Natural killer cell (primary cell): ENCODE measurements around the gene ZRSR2. TPM values are rescaled to one million over a fixed set of nuclear protein-coding genes. Genes with fewer than 3 reads are reported as not detected.
A peak's percentile ranks its signal among the peaks of the same experiment; 100 is the strongest.

ENCODE experiments used
- ATAC-seq, 3 donors: fragments of 150-1000 bp in 2 of 3; fragments of 200-7000 bp in 1 of 3; cut with Tn5 transposase; 1 replicate in 1 of 3; 2 replicates in 2 of 3; pipeline ENCODE4 v1.10.0; 2021; ENCODE audit warnings: mild to moderate bottlenecking in 2 of 3, moderate library complexity in 2 of 3
- DNase-seq, 2 donors: peaks; one replicate each; pipeline versions ENCODE4 v3.0.0 to v3.0.0-alpha.2; 2013 to 2021; ENCODE audit warnings: mixed read lengths in 1 of 2
- H3K27ac ChIP-seq: one replicate; pipeline ENCODE4 v1.5.1; 2013; ENCODE audit warnings: mild to moderate bottlenecking, low read length
- H3K27me3 ChIP-seq: one replicate; pipeline ENCODE4 v1.6.1; 2013; ENCODE audit warnings: low read length; ENCODE audit not compliant: control insufficient read depth, insufficient read depth
- H3K36me3 ChIP-seq: one replicate; pipeline ENCODE4 v1.6.1; 2013; ENCODE audit warnings: low read length; ENCODE audit not compliant: control insufficient read depth, insufficient read depth
- H3K4me1 ChIP-seq: one replicate; pipeline ENCODE4 v1.6.1; 2013; ENCODE audit warnings: low read length; ENCODE audit not compliant: control insufficient read depth, insufficient read depth
- H3K4me3 ChIP-seq: one replicate; pipeline ENCODE4 v1.5.1; 2013; ENCODE audit warnings: low read length
- H3K9me3 ChIP-seq: one replicate; pipeline ENCODE4 v1.6.1; 2013; ENCODE audit warnings: low read length; ENCODE audit not compliant: control insufficient read depth, insufficient read depth
- H3K27ac Mint-ChIP-seq, 2 donors: one replicate each; pipeline ENCODE4 v1.8.0; 2022; ENCODE audit warnings: mild to moderate bottlenecking in 2 of 2, mixed read lengths in 2 of 2, moderate library complexity in 1 of 2
- H3K27me3 Mint-ChIP-seq, 2 donors: one replicate each; pipeline ENCODE4 v1.8.0; 2022; ENCODE audit warnings: low read depth in 2 of 2, mixed read lengths in 2 of 2
- H3K36me3 Mint-ChIP-seq: one replicate; pipeline ENCODE4 v1.8.0; 2022; ENCODE audit warnings: mixed read lengths
- H3K4me1 Mint-ChIP-seq, 2 donors: one replicate each; pipeline ENCODE4 v1.8.0; 2022; ENCODE audit warnings: mixed read lengths in 2 of 2
- H3K4me3 Mint-ChIP-seq: one replicate; pipeline ENCODE4 v1.8.0; 2022; ENCODE audit warnings: mild to moderate bottlenecking, moderate library complexity, mixed read lengths
- H3K9me3 Mint-ChIP-seq, 2 donors: one replicate each; pipeline ENCODE4 v1.8.0; 2022; ENCODE audit warnings: mixed read lengths in 2 of 2
- CTCF ChIP-seq: fragments of 200-600 bp; IDR thresholded peaks from one replicate; pipeline ENCODE4 v1.8.0; 2022; ENCODE audit warnings: antibody characterized with exemption
- WGBS: methylation state at CpG from one replicate; pipeline ENCODE4 v1.1.7; 2013; ENCODE audit warnings: missing lambda C conversion rate; ENCODE audit not compliant: insufficient coverage; 5-methylcytosine and 5-hydroxymethylcytosine counted together
- intact Hi-C: fragments of 100-400 bp; cut with micrococcal nuclease; formaldehyde crosslinking; loops from one replicate; pipeline ENCODE4 v1.14.2; 2022
- total RNA-seq, 4 donors: library from RNA; stranded (reverse); fragments of 120-200 nt in 1 of 4; gene quantifications; one replicate each; pipeline versions ENCODE4 v1.2.3 to v1.2.4, GENCODE V29; 2013 to 2022

Gene ZRSR2
- total RNA-seq, 3 donors from 2014 or later (not counting 1 experiment from before 2014, with no cell fraction given), result 21.7 to 44.2 (median 28.2) TPM

GRCh38 chrX:15790769-15791290 is 546 bp downstream of the ZRSR2 start:
- H3K4me1 Mint-ChIP-seq, result peaks cover 22% of the 10 kb centered on the region in 2 donors
- H3K4me1 ChIP-seq, result peaks cover 21% of the 10 kb centered on the region
- TF ChIP-seq CTCF, result no peak
- H3K36me3 Mint-ChIP-seq, result peaks cover 1% of the 10 kb centered on the region
- no peaks in the 10 kb centered on the region for H3K27me3 Mint-ChIP-seq
- H3K36me3 ChIP-seq, result peaks cover 3% of the 10 kb centered on the region
- H3K9me3 Mint-ChIP-seq, result no peaks in the 10 kb centered on the region
- no peaks in the 10 kb centered on the region for H3K27me3 ChIP-seq
- no peak overlapping the region for H3K4me3 Mint-ChIP-seq
- 0% methylated on average over 13 of the region's 15 CpGs for WGBS
- H3K4me3 ChIP-seq, result peak overlapping the region; percentile 59
- H3K27ac Mint-ChIP-seq, result no peak overlapping the region
- intact Hi-C loops, result loop anchor here (1.0 to 2.0 kb wide), 3 partner anchors 64 to 116 kb away; no protein-coding TSS in a partner anchor
- DNase-seq (peak in 1 of 2 donors; percentile 36), ATAC-seq (peak in 2 of 3 donors; percentile 38 to 40)
- H3K27ac ChIP-seq, result peak overlapping the region; percentile 84
- no peaks in the 10 kb centered on the region for H3K9me3 ChIP-seq

DNA sequence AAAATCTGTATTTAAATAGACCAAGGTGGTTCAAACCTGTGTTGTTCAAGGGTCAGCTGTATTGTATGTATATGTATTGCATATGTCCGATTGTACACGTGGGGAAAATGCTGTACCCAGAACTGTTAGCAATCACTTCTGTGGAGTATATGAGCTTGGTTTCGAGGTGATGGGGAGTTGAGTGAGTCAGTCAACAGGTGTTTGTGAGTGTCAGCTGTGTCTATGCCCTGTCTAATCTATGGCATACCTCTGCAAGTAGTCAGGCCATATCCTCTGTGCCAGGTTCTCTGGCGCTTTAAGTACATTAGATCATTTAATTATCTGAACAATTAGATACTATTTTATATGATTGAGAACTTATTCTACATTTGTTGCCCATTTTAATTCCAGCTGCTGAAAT is 7.4 kb downstream of the ZRSR2 start:
- no peak overlapping the region for H3K4me3 ChIP-seq
- ATAC-seq (no peak), DNase-seq (no peak)
- intact Hi-C loops, result no loop called here
- H3K36me3 ChIP-seq, result peaks cover 14% of the 10 kb centered on the region
- Mint-ChIP-seq H3K4me3 (no peak overlapping the region), H3K4me1 (peaks cover 29 to 46% of the 10 kb centered on the region in 2 donors), H3K9me3 (no peaks in the 10 kb centered on the region), H3K27me3 (no peaks in the 10 kb centered on the region), H3K36me3 (peaks cover 5% of the 10 kb centered on the region), H3K27ac (no peak overlapping the region)
- 93% methylated on average over 3 of the region's 4 CpGs for WGBS
- no peaks in the 10 kb centered on the region for H3K9me3 ChIP-seq
- no peak overlapping the region for H3K27ac ChIP-seq
- H3K4me1 ChIP-seq, result peaks cover 4% of the 10 kb centered on the region
- no peaks in the 10 kb centered on the region for H3K27me3 ChIP-seq
- TF ChIP-seq CTCF, result no peak

GRCh38 chrX:15804563-15804962 is 14.3 kb downstream of the ZRSR2 start:
- H3K9me3 Mint-ChIP-seq, result no peaks in the 10 kb centered on the region
- peaks cover 34% of the 10 kb centered on the region for H3K36me3 Mint-ChIP-seq
- H3K27me3 ChIP-seq, result no peaks in the 10 kb centered on the region
- ATAC-seq (no peak), DNase-seq (no peak)
- no peak for TF ChIP-seq CTCF
- peaks cover 25% of the 10 kb centered on the region for H3K36me3 ChIP-seq
- H3K4me1 ChIP-seq, result no peaks in the 10 kb centered on the region
- H3K4me3 Mint-ChIP-seq, result no peak overlapping the region
- H3K27me3 Mint-ChIP-seq, result no peaks in the 10 kb centered on the region
- intact Hi-C loops, result no loop called here
- H3K27ac Mint-ChIP-seq, result peak overlapping the region in 1 of 2 donors; percentile 2
- H3K9me3 ChIP-seq, result no peaks in the 10 kb centered on the region
- no peak overlapping the region for H3K27ac ChIP-seq
- H3K4me3 ChIP-seq, result no peak overlapping the region
- H3K4me1 Mint-ChIP-seq, result peaks cover 0 to 7% of the 10 kb centered on the region in 2 donors

DNA sequence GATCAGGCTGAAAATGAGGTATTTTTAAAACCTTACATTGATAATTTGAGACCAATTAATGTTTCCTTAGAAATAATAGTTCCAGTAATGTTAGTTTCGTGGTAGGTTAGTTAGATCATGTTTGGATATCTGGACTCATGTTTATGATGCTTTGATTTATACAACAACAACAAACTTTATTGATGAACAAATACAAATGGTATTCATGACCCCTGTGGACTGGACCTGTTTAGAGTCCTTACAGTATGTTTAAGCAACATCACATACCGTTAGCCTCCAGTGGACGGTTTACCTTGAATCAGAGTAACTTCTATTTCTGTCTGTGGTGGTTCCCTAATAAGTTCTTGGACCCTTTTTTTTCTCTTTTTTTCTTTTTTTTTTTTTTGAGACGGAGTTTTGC is 18.0 kb downstream of the ZRSR2 start:
- 100% methylated on average over 2 of the region's 4 CpGs for WGBS
- no peak for DNase-seq
- H3K4me3 Mint-ChIP-seq, result no peak overlapping the region
- peaks cover 0 to 7% of the 10 kb centered on the region in 2 donors for H3K4me1 Mint-ChIP-seq
- Histone ChIP-seq H3K36me3 (peaks cover 39% of the 10 kb centered on the region), H3K27me3 (no peaks in the 10 kb centered on the region), H3K4me3 (no peak overlapping the region), H3K27ac (no peak overlapping the region), H3K9me3 (no peaks in the 10 kb centered on the region), H3K4me1 (no peaks in the 10 kb centered on the region)
- no peaks in the 10 kb centered on the region for H3K9me3 Mint-ChIP-seq
- no peak overlapping the region for H3K27ac Mint-ChIP-seq
- peaks cover 50% of the 10 kb centered on the region for H3K36me3 Mint-ChIP-seq
- H3K27me3 Mint-ChIP-seq, result no peaks in the 10 kb centered on the region
- intact Hi-C loops, result no loop called here
- ATAC-seq, result no peak
- TF ChIP-seq CTCF, result no peak
